Activated CD4-positive, alpha-beta T cell treated with anti-CD3 and anti-CD28 coated beads, Interleukin-2, amount 50 U/mL, for 4 hours (primary cell): Measurements from ENCODE around the gene HERC4.
"Not testable (repeated sequence)": the region's sequence is repeated elsewhere in the genome, so short reads cannot be mapped to it uniquely, and the experiment has no call there.

Source experiments
- DNase-seq, 2 experiments: peaks; one replicate each; pipeline ENCODE4 v3.0.0-alpha.2; 2020

HERC4 gene

GRCh38 chr10:68087685-68088401, 12.8 kb upstream of the HERC4 start:
- no peak for DNase-seq

- no peak for DNase-seq
Observed at GRCh38 chr10:68086910-68087684, 12.0 kb upstream of the HERC4 start.

GRCh38 chr10:68086011-68086410, 10.9 kb upstream of the HERC4 start:
- no peak for DNase-seq

GRCh38 chr10:68084469-68084868, 9.4 kb upstream of the HERC4 start:
- DNase-seq = no peak

- no peak for DNase-seq
Observed at GRCh38 chr10:68083953-68084352, 8.9 kb upstream of the HERC4 start.

GRCh38 chr10:68082872-68083271, 7.8 kb upstream of the HERC4 start:
- DNase-seq = no peak

GRCh38 chr10:68081916-68082315, 6.8 kb upstream of the HERC4 start:
- no peak for DNase-seq

GRCh38 chr10:68080853-68081431, 5.9 kb upstream of the HERC4 start:
- no peak for DNase-seq

GRCh38 chr10:68079434-68079833, 4.4 kb upstream of the HERC4 start:
- DNase-seq = no peak

- no peak for DNase-seq
Observed at GRCh38 chr10:68077026-68077425, 1.9 kb upstream of the HERC4 start.

GRCh38 chr10:68076081-68076480, 998 bp upstream of the HERC4 start:
- not testable (repeated sequence) for DNase-seq

- DNase-seq = no peak
Observed at GRCh38 chr10:68075550-68076004, 494 bp upstream of the HERC4 start.

GRCh38 chr10:68074031-68074774, 880 bp downstream of the HERC4 start:
- DNase-seq = no peak

GRCh38 chr10:68073631-68074030, 1.5 kb downstream of the HERC4 start:
- DNase-seq = no peak

GRCh38 chr10:68067508-68067907, 7.6 kb downstream of the HERC4 start:
- DNase-seq = no peak

- no peak for DNase-seq
Observed at GRCh38 chr10:68067029-68067428, 8.1 kb downstream of the HERC4 start.

- no peak for DNase-seq
Observed at GRCh38 chr10:68053553-68053952, 21.5 kb downstream of the HERC4 start.

GRCh38 chr10:68052463-68052862, 22.6 kb downstream of the HERC4 start:
- no peak for DNase-seq

- DNase-seq = no peak
Observed at GRCh38 chr10:68049289-68050078, 25.6 kb downstream of the HERC4 start.

GRCh38 chr10:68047554-68048327, 27.3 kb downstream of the HERC4 start:
- no peak for DNase-seq

GRCh38 chr10:68047122-68047521, 28.0 kb downstream of the HERC4 start:
- DNase-seq = no peak

- no peak for DNase-seq
Observed at GRCh38 chr10:68046642-68047041, 28.4 kb downstream of the HERC4 start.
